Activated naive CD4-positive, alpha-beta T cell treated with anti-CD3 and anti-CD28 coated beads, Interleukin-2, amount 50 U/mL, for 24 hours (primary cell): Measurements from ENCODE around the gene YBX1.
"Not testable (repeated sequence)": the region's sequence is repeated elsewhere in the genome, so short reads cannot be mapped to it uniquely, and the experiment has no call there.

Experiments
- H3K27ac Mint-ChIP-seq: one replicate; pipeline ENCODE4 v1.8.0; 2021; ENCODE audit warnings: mild to moderate bottlenecking, mixed read lengths
- H3K27me3 Mint-ChIP-seq: one replicate; pipeline ENCODE4 v1.8.0; 2021; ENCODE audit warnings: mixed read lengths
- H3K36me3 Mint-ChIP-seq: one replicate; pipeline ENCODE4 v1.8.0; 2021; ENCODE audit warnings: mixed read lengths
- H3K4me1 Mint-ChIP-seq: one replicate; pipeline ENCODE4 v1.8.0; 2021; ENCODE audit warnings: mixed read lengths
- H3K4me3 Mint-ChIP-seq: one replicate; pipeline ENCODE4 v1.8.0; 2021; ENCODE audit warnings: mild to moderate bottlenecking, mixed read lengths
- H3K9me3 Mint-ChIP-seq: one replicate; pipeline ENCODE4 v1.8.0; 2021; ENCODE audit warnings: mixed read lengths

The YBX1 gene

DNA sequence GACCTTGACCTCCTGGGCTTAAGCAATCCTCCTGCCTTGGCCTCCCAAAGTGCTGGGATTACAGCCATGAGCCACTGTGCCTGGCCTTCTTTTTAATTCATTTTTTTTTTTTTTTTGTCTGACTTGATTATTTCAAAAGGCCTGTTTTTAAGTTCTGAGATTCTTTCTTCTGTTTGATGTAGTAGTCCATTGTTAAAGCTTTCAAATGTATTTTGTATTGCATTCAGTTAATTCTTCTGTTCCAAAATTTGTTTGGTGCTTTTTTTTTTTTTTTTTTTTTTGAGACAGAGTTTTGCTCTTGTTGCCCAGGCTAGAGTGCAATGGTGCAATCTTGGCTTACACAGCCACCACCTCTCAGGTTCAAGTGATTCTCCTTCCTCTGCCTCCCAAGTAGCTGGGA lies 32.2 kb downstream of the YBX1 start:
- H3K4me3 Mint-ChIP-seq, H3K27me3 Mint-ChIP-seq, H3K27ac Mint-ChIP-seq: not testable (repeated sequence)
- H3K4me1 Mint-ChIP-seq: peaks cover 18% of the 10 kb centered on the region
- peaks cover 24% of the 10 kb centered on the region for H3K9me3 Mint-ChIP-seq
- H3K36me3 Mint-ChIP-seq: peaks cover 61% of the 10 kb centered on the region

DNA sequence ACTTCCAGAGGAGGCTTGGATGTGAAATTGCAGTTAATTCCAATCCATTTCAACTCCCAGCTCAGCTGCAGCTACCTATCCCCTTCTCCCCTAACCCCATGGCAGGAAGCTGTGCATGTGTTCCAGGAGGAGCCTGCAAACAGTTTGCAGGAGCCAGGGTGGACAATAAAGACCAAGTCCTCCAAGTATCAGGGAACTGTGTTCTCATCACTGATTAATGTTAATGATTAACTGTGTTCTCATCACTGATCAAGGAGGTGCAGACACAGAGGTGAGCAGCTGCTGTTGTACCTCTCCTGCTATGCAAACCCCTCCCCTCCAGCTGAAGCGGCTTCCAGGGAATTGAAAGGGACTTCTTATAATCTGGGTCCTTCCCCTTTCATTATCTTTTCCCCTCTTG lies 38.6 kb downstream of the YBX1 start:
- Mint-ChIP-seq H3K9me3 (no peaks in the 10 kb centered on the region), H3K27me3 (no peaks in the 10 kb centered on the region), H3K4me3 (no peak overlapping the region), H3K36me3 (peaks cover 21% of the 10 kb centered on the region), H3K4me1 (no peaks in the 10 kb centered on the region), H3K27ac (no peak overlapping the region)

DNA sequence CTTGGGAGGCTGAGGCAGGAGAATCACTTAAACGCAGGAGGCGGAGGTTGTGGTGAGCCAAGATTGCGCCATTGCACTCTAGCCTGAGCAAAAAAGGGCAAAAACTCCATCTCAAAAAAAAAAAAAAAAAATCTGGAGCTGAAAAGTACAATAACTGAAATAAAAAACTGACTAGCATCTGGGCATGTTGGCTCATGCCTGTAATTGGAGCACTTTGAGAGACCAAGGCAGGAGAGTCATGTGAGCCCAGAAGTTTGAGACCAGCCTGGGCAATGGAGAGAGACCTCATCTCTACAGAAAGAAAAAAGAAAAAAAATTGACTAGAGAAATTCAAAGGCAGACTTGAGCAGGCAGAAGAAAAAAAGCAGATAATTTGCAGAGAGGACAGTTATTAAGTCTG lies 39.7 kb downstream of the YBX1 start:
- no peaks in the 10 kb centered on the region for H3K27me3 Mint-ChIP-seq
- peaks cover 15% of the 10 kb centered on the region for H3K36me3 Mint-ChIP-seq
- H3K27ac Mint-ChIP-seq: no peak overlapping the region
- no peaks in the 10 kb centered on the region for H3K4me1 Mint-ChIP-seq
- H3K9me3 Mint-ChIP-seq: no peaks in the 10 kb centered on the region
- H3K4me3 Mint-ChIP-seq: no peak overlapping the region

DNA sequence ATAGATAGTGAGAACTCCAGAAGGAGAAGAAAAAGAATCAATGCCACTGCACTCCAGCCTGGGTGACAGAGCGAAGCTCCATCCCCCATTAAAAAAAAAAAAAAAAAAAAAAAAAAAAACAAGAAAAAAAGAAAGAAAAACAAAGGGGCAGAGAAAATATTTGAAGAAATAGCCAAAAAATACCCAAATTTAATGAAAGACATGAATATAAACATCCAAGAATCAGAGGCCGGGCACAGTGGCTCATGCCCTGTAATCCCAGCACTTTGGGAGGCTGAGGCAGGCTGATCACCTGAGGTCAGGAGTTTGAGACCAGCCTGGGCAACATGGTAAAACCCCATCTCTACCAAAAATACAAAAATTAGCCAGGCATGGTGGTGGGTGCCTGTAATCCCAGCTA lies 40.2 kb downstream of the YBX1 start:
- H3K27ac Mint-ChIP-seq, H3K4me1 Mint-ChIP-seq, H3K9me3 Mint-ChIP-seq, H3K4me3 Mint-ChIP-seq, H3K27me3 Mint-ChIP-seq: not testable (repeated sequence)
- H3K36me3 Mint-ChIP-seq: peaks cover 10% of the 10 kb centered on the region

DNA sequence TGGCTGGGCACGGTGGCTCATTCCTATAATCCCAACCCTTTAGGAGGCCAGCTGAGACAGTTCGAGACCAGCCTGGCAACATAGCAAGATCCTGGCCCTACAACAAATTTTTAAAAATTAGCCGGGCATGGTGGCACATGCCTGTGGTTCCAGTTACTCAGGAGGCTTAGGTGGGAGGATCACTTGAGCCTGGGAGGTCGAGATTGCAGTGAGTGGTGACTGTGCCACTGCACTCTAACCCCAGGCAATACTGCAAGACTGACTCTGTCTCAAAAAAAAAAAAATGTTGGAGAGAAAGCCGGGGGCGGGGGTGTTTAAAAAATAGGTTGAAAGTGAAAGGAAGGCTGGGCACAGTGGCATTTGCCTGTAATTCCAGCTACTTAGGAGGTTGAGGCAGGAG lies 41.3 kb downstream of the YBX1 start:
- no peak overlapping the region for H3K27ac Mint-ChIP-seq
- H3K27me3 Mint-ChIP-seq: no peaks in the 10 kb centered on the region
- no peaks in the 10 kb centered on the region for H3K4me1 Mint-ChIP-seq
- H3K36me3 Mint-ChIP-seq: peaks cover 3% of the 10 kb centered on the region
- no peaks in the 10 kb centered on the region for H3K9me3 Mint-ChIP-seq
- no peak overlapping the region for H3K4me3 Mint-ChIP-seq

DNA sequence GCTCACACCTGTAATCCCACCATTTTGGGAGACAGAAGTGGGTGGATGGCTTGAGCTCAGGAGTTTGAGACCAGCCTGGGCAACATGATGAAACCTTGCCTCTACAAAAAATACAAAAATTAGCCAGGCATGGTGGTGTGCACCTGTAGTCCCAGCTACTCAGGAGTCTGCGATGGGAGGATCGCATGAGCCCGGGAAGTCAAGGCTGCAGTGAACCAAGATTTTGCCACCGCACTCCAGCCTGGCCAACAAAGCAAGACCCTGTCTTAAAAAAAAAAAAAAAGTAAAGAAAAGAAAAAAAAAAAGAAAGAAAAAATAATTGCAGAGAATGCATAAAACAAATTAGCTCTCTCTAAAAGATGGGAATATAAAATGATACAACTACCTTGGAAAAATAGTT lies 43.6 kb downstream of the YBX1 start:
- H3K27ac Mint-ChIP-seq, H3K9me3 Mint-ChIP-seq: not testable (repeated sequence)

DNA sequence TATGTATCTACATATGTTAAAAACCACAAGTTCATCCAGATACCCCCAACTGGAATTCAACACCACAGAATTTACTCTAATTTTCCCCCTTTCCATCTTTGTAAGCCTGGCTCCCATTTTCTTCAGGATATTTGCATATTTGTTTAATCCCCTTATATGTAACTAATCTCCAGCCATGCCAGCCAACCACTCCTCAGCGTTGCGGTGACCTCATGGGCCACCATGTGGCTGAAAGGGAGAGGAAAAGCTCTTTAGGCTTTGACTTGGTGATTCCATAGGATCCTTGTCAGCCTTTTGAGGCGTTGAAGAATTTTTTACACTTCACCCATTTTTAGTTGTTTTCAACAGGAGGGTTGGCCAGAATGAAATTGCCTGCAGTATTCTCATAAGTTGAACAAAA lies 47.8 kb downstream of the YBX1 start:
- H3K36me3 Mint-ChIP-seq: no peaks in the 10 kb centered on the region
- H3K4me1 Mint-ChIP-seq: peaks cover 3% of the 10 kb centered on the region
- no peaks in the 10 kb centered on the region for H3K27me3 Mint-ChIP-seq
- H3K4me3 Mint-ChIP-seq: no peak overlapping the region
- no peak overlapping the region for H3K27ac Mint-ChIP-seq
- H3K9me3 Mint-ChIP-seq: no peaks in the 10 kb centered on the region

More for the DNA sequence above, 43.6 kb downstream of the YBX1 start:
- not testable (repeated sequence) for H3K36me3 Mint-ChIP-seq, H3K4me1 Mint-ChIP-seq, H3K4me3 Mint-ChIP-seq, H3K27me3 Mint-ChIP-seq

DNA sequence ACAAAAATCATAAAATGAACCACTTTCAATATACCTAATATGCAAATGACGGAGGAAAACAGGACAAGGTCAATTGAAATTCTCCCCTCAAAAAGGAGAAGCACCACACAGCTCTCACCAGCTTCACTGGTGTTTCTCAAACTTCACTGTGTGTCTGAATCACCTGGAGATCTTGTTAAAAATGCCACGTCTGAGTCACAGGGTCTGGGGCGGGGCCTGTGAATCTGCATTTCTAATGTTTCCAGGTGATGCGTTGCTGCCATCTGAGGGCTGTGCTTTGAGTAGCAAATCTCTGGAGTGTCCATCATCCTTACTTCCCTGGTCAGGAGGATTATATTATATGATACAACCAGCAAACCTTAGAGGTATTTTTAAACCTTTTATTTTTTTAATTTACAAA lies 48.8 kb downstream of the YBX1 start:
- H3K4me1 Mint-ChIP-seq: peaks cover 3% of the 10 kb centered on the region
- no peak overlapping the region for H3K27ac Mint-ChIP-seq
- H3K27me3 Mint-ChIP-seq: no peaks in the 10 kb centered on the region
- H3K9me3 Mint-ChIP-seq: no peaks in the 10 kb centered on the region
- no peak overlapping the region for H3K4me3 Mint-ChIP-seq
- H3K36me3 Mint-ChIP-seq: no peaks in the 10 kb centered on the region

DNA sequence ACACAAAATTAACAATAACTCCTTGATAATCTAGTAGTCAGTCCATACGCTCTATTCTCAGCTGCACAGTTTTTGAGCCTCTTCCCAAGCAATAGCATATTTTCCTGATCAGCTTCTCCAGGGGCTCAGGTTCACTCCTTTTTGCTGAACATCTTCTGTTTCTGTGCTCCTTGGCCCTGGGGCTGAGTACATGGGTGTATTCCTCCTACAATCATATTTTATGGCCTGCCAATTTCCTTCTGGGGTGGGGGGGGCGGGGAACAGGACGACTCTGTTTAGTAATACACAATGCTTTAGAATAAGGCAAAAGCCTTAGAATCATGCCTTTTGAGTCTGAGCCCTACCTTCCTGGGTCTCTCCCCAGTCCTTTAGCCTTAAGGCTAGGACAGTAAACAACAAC lies 49.4 kb downstream of the YBX1 start:
- Mint-ChIP-seq H3K27me3 (no peaks in the 10 kb centered on the region), H3K4me1 (peaks cover 3% of the 10 kb centered on the region), H3K27ac (no peak overlapping the region), H3K9me3 (no peaks in the 10 kb centered on the region), H3K36me3 (no peaks in the 10 kb centered on the region), H3K4me3 (no peak overlapping the region)

DNA sequence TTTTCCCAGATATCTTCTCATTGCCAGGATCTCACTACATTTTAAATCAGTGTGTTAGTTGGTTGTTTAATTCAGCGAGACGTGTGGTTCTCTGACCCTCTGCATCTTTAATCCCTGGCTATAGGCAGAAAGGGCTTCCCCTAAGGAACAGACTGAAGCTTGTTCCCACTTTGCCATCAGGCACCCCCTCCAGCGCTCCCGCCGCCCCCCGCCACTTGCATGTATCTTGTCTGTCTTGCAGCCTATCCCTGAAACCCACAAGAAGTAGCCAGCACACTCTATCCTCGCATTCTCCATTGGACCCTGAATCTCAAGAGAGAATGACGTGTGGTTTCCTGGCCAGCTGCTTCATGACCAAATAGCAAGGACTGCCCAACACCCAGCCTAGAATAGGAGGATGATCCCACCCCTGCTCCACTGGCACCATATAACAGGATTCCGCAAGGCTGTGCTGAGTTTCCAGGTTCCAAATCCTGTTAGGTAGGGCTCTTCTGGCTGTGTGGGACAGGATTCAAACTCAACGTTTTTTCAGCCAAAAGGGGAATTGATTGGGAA lies 50.0 kb downstream of the YBX1 start:
- no peaks in the 10 kb centered on the region for H3K27me3 Mint-ChIP-seq
- no peak overlapping the region for H3K27ac Mint-ChIP-seq
- no peaks in the 10 kb centered on the region for H3K9me3 Mint-ChIP-seq
- H3K36me3 Mint-ChIP-seq: no peaks in the 10 kb centered on the region
- H3K4me3 Mint-ChIP-seq: no peak overlapping the region
- H3K4me1 Mint-ChIP-seq: peaks cover 10% of the 10 kb centered on the region

DNA sequence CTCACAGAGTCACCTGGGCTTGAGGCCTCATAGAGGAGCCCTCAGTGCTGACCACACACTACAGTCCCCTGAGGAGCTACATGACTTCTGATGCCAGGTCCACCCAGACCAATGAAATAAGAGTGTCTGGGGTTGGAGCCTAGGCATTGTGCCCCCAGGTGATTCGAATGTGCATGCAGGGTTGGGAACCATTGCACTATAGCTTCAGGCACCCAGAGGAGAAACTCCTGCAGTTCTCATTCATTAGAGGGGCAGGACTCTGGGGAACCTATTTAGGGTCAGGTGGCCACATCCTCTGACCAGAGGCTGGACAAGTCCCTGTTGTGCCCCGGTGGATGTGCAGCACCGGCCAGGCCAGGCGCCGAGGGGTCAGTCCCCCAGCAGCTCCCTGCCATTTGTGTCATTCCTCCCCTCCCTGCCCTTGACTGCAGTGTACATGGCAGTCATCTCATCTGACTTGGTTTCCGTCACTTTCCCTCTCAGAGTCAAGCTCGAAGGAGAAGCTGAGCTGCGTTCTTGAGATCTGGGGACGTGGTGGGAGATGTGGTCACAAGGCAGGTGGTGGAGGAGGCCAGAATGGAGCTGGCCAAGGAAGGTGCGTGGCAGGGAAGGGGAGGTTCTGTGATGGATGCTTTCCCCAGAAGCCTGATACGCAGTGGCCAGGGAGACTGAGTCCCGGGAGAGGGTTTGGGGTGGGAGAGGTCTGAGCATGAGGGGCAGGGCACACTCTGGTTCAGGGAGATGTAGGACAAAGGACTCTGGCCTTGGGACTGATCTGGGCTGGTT lies 51.4 kb downstream of the YBX1 start:
- H3K4me3 Mint-ChIP-seq: no peak overlapping the region
- H3K4me1 Mint-ChIP-seq: peaks cover 12% of the 10 kb centered on the region
- no peaks in the 10 kb centered on the region for H3K9me3 Mint-ChIP-seq
- H3K27ac Mint-ChIP-seq: no peak overlapping the region
- no peaks in the 10 kb centered on the region for H3K27me3 Mint-ChIP-seq
- H3K36me3 Mint-ChIP-seq: no peaks in the 10 kb centered on the region

DNA sequence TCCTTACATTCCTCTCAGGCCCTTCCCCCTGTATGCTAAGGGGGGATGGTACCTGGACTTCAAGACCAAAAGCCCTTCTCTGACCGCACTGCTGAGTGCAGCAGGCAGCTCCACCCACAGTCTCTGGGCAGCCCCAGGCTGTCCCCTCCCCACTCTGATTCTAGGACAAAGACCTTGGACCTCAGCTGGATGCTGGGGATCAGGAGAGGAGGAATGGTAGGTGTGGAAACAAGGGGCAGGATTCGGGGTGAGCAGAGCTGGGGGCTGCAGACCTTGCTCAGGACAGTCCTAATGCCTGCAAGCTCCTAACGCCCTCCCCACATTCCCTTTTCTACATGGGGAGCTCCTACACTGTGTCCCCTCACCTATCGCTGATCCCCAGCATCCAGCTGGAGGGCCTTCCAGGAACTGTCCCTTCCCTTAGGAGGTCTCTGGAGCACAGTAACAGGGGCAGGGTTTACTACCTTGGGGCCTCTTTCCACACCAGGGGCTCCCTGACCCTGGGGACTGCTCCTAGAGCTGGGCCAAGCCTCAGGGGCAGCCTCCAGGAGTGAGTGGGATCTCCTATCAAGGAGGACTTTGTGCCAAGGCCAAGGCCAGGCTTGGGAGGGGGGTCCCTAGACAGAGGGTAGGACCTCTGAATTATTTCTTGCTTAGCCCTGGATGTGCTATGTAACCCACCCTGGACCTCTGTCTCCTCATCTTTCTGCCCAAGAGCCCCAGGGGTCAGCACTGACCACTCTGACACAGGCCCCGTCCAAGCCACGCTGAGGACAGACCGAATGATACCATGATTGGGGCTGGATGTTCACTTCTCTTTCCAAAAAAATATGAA lies 52.2 kb downstream of the YBX1 start:
- no peaks in the 10 kb centered on the region for H3K36me3 Mint-ChIP-seq
- H3K27ac Mint-ChIP-seq: no peak overlapping the region
- no peaks in the 10 kb centered on the region for H3K9me3 Mint-ChIP-seq

DNA sequence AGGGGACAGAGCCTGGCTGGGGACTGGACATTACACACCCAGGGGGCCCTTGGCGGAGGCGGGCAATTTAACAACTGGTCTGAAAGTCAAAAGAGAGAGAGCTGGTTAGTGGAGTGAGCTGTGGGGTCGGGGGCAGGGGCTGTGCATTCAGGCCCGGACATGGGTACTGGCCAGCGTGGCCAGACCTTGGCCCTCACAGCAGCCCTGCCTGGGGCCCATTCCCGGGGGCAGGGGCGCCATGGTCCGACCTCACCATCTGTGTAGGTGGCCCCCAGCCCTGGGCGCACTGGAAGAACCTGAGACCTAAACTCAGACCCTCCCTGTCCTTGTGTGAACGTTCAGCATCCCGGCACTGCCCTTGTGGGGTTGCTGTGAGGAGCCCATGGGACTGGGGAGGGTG lies 52.8 kb downstream of the YBX1 start:
- Mint-ChIP-seq H3K9me3 (no peaks in the 10 kb centered on the region), H3K4me1 (peaks cover 12% of the 10 kb centered on the region), H3K27ac (no peak overlapping the region), H3K27me3 (no peaks in the 10 kb centered on the region), H3K36me3 (no peaks in the 10 kb centered on the region), H3K4me3 (no peak overlapping the region)

More for the DNA sequence above, 52.2 kb downstream of the YBX1 start:
- Mint-ChIP-seq H3K4me1 (peaks cover 12% of the 10 kb centered on the region), H3K4me3 (no peak overlapping the region), H3K27me3 (no peaks in the 10 kb centered on the region)

DNA sequence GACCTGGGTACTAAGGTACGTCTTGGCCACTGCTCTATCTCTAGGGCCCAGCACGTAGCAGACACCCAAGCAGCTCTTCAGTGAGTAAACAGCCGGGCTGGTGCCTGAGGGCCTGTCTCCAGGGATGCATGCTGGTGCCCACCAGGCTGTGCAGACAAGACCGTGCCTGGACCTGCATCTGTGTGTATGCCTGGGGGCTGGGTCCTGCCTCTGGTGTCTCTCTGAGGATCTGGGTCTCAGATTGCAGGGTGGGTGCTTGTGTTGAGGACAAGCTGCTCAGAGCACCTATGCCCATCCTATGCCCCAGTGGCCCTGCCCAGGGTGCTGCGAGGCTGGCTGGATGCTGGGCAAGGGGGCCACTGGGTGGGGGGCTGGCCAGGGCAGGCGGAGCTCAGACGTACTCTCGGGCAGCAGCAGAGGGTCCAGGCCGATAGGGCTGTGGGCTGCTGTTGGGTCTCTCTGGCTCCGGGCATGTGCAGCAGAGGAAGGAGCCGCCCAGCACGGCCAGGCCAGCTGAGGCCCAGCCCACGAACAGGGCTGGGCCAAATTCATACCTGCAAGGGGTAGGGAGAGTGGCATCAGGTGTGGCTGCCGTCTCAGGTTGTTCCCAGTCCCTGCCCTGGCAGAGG lies 53.4 kb downstream of the YBX1 start:
- H3K27me3 Mint-ChIP-seq: no peaks in the 10 kb centered on the region
- no peaks in the 10 kb centered on the region for H3K36me3 Mint-ChIP-seq

DNA sequence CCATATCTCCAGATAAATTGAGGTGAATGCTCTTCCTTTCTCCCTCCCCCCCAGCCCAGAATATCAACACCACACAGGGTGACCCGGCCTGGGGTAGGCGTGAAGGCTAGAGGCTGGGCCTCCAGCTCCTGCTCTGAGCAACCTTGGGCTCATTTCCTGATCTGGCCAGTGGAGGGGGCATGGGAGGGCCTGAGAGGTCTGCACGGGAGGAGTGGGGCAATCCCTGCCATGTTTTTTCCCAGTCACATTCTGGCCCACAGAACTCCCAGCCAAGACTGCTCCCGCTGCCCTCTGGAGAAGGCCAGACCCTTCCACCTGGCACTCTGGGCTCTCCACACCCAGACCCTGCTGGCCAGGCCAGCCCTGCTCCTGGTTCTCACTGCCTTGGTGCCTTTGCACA lies 53.9 kb downstream of the YBX1 start:
- Mint-ChIP-seq H3K9me3 (no peaks in the 10 kb centered on the region), H3K36me3 (no peaks in the 10 kb centered on the region), H3K27ac (no peak overlapping the region)

More for the DNA sequence above, 53.4 kb downstream of the YBX1 start:
- Mint-ChIP-seq H3K4me1 (peaks cover 12% of the 10 kb centered on the region), H3K4me3 (no peak overlapping the region), H3K27ac (no peak overlapping the region), H3K9me3 (no peaks in the 10 kb centered on the region)

More for the DNA sequence above, 53.9 kb downstream of the YBX1 start:
- Mint-ChIP-seq H3K4me1 (peaks cover 9% of the 10 kb centered on the region), H3K27me3 (no peaks in the 10 kb centered on the region), H3K4me3 (no peak overlapping the region)
